Hematopoietic multipotent progenitor cell (in vitro differentiated cells): ENCODE data around the gene NR4A3. TPM values are rescaled to one million over a fixed set of nuclear protein-coding genes. Genes with fewer than 3 reads are reported as not detected.

Experiments
- DNase-seq, 3 donors: peaks; one replicate each; pipeline ENCODE4 v3.0.0-alpha.2; 2011 to 2015; ENCODE audit warnings: low read depth in 2 of 3, low spot score in 2 of 3
- total RNA-seq: library from RNA; depleted of rRNA; stranded (reverse); fragments of >200 nt; gene quantifications from one replicate; pipeline ENCODE4 v1.2.3, GENCODE V29; 2012

Gene NR4A3
- total RNA-seq, 1 donor, result 5.1 TPM

GRCh38 chr9:99811598-99812383 is 9.9 kb upstream of the NR4A3 start:
- no peak for DNase-seq

- no peak for DNase-seq
Observed at GRCh38 chr9:99813739-99814138, 7.9 kb upstream of the NR4A3 start.

DNA sequence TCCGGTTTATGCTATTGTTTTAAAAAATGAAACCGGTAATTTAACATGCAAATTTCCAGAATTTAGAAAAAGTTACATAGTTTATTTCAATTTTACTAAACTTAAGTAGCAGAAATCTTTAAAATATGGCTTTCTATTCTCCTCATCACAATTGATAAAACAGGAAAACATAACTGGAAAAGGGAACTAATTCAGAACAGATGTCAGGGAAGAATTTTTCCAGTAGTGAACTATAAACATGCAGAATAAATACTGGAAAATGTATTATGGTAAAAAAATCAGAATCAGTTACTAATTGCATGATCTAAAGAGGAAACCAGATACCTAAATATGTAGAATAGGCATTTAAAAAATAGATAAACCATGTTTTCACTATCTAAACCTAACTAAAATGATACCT is 7.3 kb upstream of the NR4A3 start:
- no peak for DNase-seq

GRCh38 chr9:99816392-99816791 is 5.3 kb upstream of the NR4A3 start:
- no peak for DNase-seq

DNA sequence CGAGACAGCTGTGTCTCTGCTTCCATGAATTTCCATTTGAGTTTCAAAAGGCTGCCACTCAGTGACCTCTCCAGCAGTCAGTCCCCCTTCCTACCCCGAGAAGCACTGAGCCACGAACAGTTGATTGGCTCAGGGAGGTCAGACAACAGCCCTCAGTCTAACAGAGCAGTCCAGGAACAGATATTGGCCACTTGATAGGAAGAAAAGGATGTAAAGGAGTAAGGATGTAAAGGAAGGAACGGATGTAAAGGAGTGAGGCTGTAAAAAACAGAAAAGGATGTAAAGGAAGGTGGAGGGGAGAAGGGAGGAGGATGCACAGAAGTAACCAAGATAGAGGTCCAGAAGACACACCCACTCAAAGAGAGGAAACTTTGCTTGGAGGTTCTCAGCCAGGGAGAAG is 3.2 kb upstream of the NR4A3 start:
- DNase-seq, result no peak

GRCh38 chr9:99819123-99819855 is 2.4 kb upstream of the NR4A3 start:
- DNase-seq, result peak; percentile 92 to 98 (median 96)

- peak; percentile 88 to 96 (median 96) for DNase-seq
Observed at GRCh38 chr9:99819856-99820684, 1.6 kb upstream of the NR4A3 start.

GRCh38 chr9:99820685-99821395 is 845 bp upstream of the NR4A3 start:
- DNase-seq, result peak in 2 of 3 donors; percentile 67 to 79

DNA sequence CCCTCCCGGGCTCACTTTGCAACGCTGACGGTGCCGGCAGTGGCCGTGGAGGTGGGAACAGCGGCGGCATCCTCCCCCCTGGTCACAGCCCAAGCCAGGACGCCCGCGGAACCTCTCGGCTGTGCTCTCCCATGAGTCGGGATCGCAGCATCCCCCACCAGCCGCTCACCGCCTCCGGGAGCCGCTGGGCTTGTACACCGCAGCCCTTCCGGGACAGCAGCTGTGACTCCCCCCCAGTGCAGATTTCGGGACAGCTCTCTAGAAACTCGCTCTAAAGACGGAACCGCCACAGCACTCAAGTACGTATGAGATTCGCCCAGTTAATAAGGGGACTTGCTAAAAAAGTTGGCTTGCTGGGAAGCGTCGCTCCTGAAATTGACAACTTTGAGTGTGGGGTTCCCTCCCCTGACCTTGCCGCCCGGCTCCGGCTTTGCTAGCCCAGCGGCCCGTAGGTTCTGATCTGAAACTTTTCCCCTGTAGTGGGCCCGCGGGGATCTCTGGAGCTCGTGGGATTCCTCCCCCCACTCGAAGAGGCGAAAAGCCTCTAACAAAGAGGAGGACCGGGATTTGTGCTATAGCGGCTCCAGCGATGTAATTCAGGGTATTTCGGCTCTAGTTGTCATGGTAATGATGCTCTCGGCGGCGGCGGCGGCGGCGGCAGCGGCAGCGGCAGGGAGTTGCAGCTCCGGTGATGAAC is 572 bp downstream of the NR4A3 start:
- peak in 2 of 3 donors; percentile 26 to 61 for DNase-seq

DNA sequence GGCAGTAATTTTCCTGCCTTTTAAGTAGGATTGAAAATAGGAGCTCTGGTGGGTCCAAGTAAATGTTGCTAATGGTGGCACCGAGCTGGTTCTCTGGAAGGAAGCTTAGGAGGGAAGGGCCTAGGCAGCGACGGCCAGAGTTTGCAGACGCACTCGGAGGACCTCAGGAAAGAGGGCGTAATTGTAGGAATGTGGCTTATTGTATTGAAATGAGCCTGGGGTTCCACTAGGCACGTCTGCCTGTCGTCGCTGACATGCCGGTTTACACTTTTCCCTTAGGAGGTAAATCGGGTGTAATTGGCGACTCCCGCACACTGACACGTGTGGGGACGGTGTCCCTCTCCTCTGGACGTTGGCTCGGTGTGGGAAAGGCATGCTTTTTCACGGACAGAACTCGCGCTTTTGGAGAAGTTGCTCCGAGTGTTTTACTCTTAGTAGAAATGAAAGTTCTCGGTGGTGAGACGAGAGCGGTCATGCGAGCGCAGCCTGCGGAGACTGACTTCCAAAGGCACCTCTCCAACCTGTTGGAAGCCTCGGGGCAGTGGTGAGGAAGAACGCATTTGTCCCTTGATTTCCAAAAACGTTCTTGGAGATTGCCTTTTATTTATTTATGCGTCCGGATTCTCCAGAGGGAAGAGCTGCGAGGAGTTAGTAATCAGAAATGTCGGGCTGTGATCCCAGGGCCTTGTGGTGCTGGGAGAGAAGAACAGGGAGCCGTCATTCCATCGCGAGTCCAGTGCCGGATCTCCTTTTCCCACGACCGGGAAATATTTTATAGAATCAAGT is 1.3 kb downstream of the NR4A3 start:
- DNase-seq, result peak in 1 of 3 donors; percentile 30

- DNase-seq, result peak in 2 of 3 donors; percentile 29 to 54
Observed at GRCh38 chr9:99823681-99824377, 2.1 kb downstream of the NR4A3 start.

GRCh38 chr9:99824378-99825171 is 2.9 kb downstream of the NR4A3 start:
- peak; percentile 39 to 82 (median 80) for DNase-seq

GRCh38 chr9:99825172-99826046 is 3.7 kb downstream of the NR4A3 start:
- peak in 1 of 3 donors; percentile 18 for DNase-seq

- DNase-seq, result no peak
Observed at GRCh38 chr9:99826579-99826978, 4.9 kb downstream of the NR4A3 start.

- DNase-seq, result no peak
Observed at GRCh38 chr9:99827244-99827643, 5.6 kb downstream of the NR4A3 start.

DNA sequence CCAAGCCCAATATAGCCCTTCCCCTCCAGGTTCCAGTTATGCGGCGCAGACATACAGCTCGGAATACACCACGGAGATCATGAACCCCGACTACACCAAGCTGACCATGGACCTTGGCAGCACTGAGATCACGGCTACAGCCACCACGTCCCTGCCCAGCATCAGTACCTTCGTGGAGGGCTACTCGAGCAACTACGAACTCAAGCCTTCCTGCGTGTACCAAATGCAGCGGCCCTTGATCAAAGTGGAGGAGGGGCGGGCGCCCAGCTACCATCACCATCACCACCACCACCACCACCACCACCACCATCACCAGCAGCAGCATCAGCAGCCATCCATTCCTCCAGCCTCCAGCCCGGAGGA is 6.3 kb downstream of the NR4A3 start:
- DNase-seq, result no peak
